Liver (tissue), 9 donors: ENCODE measurements around the gene COL11A2. TPM values are rescaled to one million over a fixed set of nuclear protein-coding genes. Genes with fewer than 3 reads are reported as not detected.

Experiments used
- DNase-seq: peaks from one replicate; pipeline ENCODE4 v3.0.0-alpha.2; 2017; ENCODE audit warnings: low spot score
- H3K27ac ChIP-seq, 2 donors: one replicate each; pipeline ENCODE4 v1.7.0; 2013; ENCODE audit warnings: inconsistent platforms in 2 of 2, low read length in 2 of 2, control low read depth in 1 of 2, low read depth in 1 of 2, mild to moderate bottlenecking in 1 of 2
- H3K27me3 ChIP-seq, 4 donors: one replicate each; pipeline versions ENCODE4 v1.6.1 to v1.7.0; 2013; ENCODE audit warnings: low read length in 3 of 4, inconsistent platforms in 1 of 4, mild to moderate bottlenecking in 1 of 4, moderate library complexity in 1 of 4; ENCODE audit not compliant: control insufficient read depth in 4 of 4, insufficient read depth in 4 of 4
- H3K36me3 ChIP-seq, 4 donors: one replicate each; pipeline versions ENCODE4 v1.6.1 to v1.7.0; 2013; ENCODE audit warnings: low read length in 3 of 4, mild to moderate bottlenecking in 3 of 4, low read depth in 1 of 4, moderate library complexity in 1 of 4; ENCODE audit not compliant: control insufficient read depth in 4 of 4, insufficient read depth in 3 of 4
- H3K4me1 ChIP-seq, 4 donors: one replicate each; pipeline versions ENCODE4 v1.6.1 to v1.7.0; 2013; ENCODE audit warnings: low read length in 3 of 4, mild to moderate bottlenecking in 3 of 4, moderate library complexity in 1 of 4; ENCODE audit not compliant: control insufficient read depth in 4 of 4, insufficient read depth in 4 of 4
- H3K4me3 ChIP-seq, 3 donors: one replicate each; pipeline versions ENCODE4 v1.6.1 to v1.7.0; 2013; ENCODE audit warnings: low read length in 3 of 3, control low read depth in 1 of 3, low read depth in 1 of 3, mild to moderate bottlenecking in 1 of 3
- H3K9ac ChIP-seq, 2 donors: one replicate each; pipeline ENCODE4 v1.7.0; 2013; ENCODE audit warnings: low read length in 2 of 2, mild to moderate bottlenecking in 2 of 2, moderate library complexity in 2 of 2, control low read depth in 1 of 2, low read depth in 1 of 2
- H3K9me3 ChIP-seq, 4 donors: one replicate each; pipeline versions ENCODE4 v1.6.1 to v1.7.0; 2013; ENCODE audit warnings: low read length in 3 of 4; ENCODE audit not compliant: control insufficient read depth in 4 of 4
- EGR1 ChIP-seq, 2 donors: IDR thresholded peaks; 2 replicates each; pipeline ENCODE4 v1.6.1; 2016 to 2018; ENCODE audit warnings: antibody characterized with exemption in 2 of 2, low read depth in 2 of 2
- FOXA1 ChIP-seq: IDR thresholded peaks from 2 replicates; pipeline ENCODE4 v1.6.1; 2016; ENCODE audit warnings: antibody characterized with exemption
- FOXA2 ChIP-seq: IDR thresholded peaks from 2 replicates; pipeline ENCODE4 v1.6.1; 2016; ENCODE audit warnings: antibody characterized with exemption
- GABPA ChIP-seq, 2 donors: IDR thresholded peaks in 1 of 2; conservative IDR thresholded peaks in 1 of 2; 2 replicates each; pipeline ENCODE4 v1.6.1; 2016; ENCODE audit warnings: antibody characterized with exemption in 2 of 2, mild to moderate bottlenecking in 1 of 2, moderate library complexity in 1 of 2
- JUND ChIP-seq, 2 donors: IDR thresholded peaks; 2 replicates each; pipeline ENCODE4 v1.6.1; 2016; ENCODE audit warnings: antibody characterized with exemption in 2 of 2
- NR2F2 ChIP-seq: IDR thresholded peaks from 2 replicates; pipeline ENCODE4 v1.6.1; 2016; ENCODE audit warnings: antibody characterized with exemption
- RAD21 ChIP-seq, 2 donors: IDR thresholded peaks; 2 replicates each; pipeline ENCODE4 v1.6.1; 2016; ENCODE audit warnings: antibody characterized with exemption in 2 of 2, mild to moderate bottlenecking in 2 of 2
- RXRA ChIP-seq, 2 donors: IDR thresholded peaks; 2 replicates each; pipeline ENCODE4 v1.6.1; 2017 to 2018; ENCODE audit warnings: antibody characterized with exemption in 2 of 2, mild to moderate bottlenecking in 1 of 2
- TAF1 ChIP-seq: conservative IDR thresholded peaks from 2 replicates; pipeline ENCODE4 v1.6.1; 2016; ENCODE audit warnings: antibody characterized with exemption, mild to moderate bottlenecking
- WGBS: extraction: QIAGEN DNeasy Blood & Tissue Kit; methylation state at CpG from one replicate; pipeline ENCODE4 v1.1.7; 2013; 5-methylcytosine and 5-hydroxymethylcytosine counted together
- polyA plus RNA-seq, 2 donors: library from polyadenylated mRNA; stranded (reverse) in 1 of 2; unstranded in 1 of 2; fragments of 200-250 nt in 1 of 2; fragments of >200 nt in 1 of 2; fragmentation: Nextera tagmentation in 1 of 2; extraction: Ambion mirVana in 1 of 2; gene quantifications; one replicate each; pipeline versions ENCODE4 v1.2.1 to v1.2.3, GENCODE V29; 2013 to 2015
- total RNA-seq, 2 donors: library from RNA; depleted of rRNA; stranded (reverse); fragments of >200 nt; gene quantifications; one replicate each; pipeline ENCODE4 v1.2.3, GENCODE V29; 2014
- TF ChIP-seq, protein P1 (sequence below): fragments of 150-350 bp; IDR thresholded peaks from 2 replicates; pipeline ENCODE4 v1.5.1; 2017; ENCODE audit warnings: improper control_type of control experiment, low read depth, low read length; ENCODE audit not compliant: missing input control
- TF ChIP-seq, protein P2 (sequence below): IDR thresholded peaks from 2 replicates; pipeline ENCODE4 v1.6.1; 2016; ENCODE audit warnings: antibody characterized with exemption, mild to moderate bottlenecking
- TF ChIP-seq, protein P3 (sequence below): IDR thresholded peaks from 2 replicates; pipeline ENCODE4 v1.6.1; 2016; ENCODE audit warnings: antibody characterized with exemption
- donor health status: healthy.
- donor health status: healthy.
- donor health status: healthy.
- donor health status: healthy.
- donor health status: healthy.

COL11A2 gene
- total and polyA plus RNA-seq, 4 donors, result 0.15 to 0.59 (median 0.27) TPM

DNA sequence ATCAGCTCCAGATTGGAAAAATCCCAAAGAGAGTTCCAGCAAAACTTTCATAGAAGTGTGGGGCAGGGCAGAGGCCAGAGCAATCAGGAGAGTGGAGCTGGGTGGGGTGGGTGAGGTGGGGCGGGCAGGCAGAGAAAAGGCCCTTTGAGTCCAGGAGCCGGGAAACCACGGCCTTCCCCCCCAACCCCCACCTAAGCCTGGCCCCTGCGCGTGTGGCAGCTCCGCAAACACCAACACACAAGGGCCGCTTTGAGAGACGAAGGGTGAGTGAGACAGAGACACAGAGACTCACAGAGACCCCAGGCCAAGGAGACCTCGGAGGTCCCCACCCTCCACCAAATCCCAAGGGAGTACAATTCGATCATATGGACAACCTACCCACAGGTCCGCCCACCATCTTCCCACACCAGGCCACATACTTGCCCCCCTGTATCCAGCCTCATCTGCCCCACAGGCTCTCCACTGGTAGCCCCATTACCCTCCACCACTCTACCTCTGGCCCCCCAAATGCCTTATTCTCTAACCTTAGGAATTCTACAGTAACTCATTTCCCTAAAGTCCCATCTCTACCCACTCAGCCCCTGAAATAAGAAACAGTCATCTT, 1.7 kb downstream of the COL11A2 start:
- TF ChIP-seq NR2F2, result no peak
- TF ChIP-seq JUND (IDR thresholded peaks at IDR 0.05), result no peak
- TF ChIP-seq EGR1 (IDR thresholded peaks at IDR 0.05; ENCODE audit: low read depth in 2 of 2), result no peak
- no peak for TF ChIP-seq FOXA1
- no peak for TF ChIP-seq RXRA (IDR thresholded peaks at IDR 0.05)
- TF ChIP-seq, protein P1, sequence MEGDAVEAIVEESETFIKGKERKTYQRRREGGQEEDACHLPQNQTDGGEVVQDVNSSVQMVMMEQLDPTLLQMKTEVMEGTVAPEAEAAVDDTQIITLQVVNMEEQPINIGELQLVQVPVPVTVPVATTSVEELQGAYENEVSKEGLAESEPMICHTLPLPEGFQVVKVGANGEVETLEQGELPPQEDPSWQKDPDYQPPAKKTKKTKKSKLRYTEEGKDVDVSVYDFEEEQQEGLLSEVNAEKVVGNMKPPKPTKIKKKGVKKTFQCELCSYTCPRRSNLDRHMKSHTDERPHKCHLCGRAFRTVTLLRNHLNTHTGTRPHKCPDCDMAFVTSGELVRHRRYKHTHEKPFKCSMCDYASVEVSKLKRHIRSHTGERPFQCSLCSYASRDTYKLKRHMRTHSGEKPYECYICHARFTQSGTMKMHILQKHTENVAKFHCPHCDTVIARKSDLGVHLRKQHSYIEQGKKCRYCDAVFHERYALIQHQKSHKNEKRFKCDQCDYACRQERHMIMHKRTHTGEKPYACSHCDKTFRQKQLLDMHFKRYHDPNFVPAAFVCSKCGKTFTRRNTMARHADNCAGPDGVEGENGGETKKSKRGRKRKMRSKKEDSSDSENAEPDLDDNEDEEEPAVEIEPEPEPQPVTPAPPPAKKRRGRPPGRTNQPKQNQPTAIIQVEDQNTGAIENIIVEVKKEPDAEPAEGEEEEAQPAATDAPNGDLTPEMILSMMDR, result no peak
- TF ChIP-seq RAD21 (IDR thresholded peaks at IDR 0.05), result no peak
- no peak for TF ChIP-seq GABPA (IDR thresholded peaks at IDR 0.05 in 1 of 2, conservative IDR thresholded peaks at IDR 0.05 in 1 of 2)
- TF ChIP-seq, protein P2, sequence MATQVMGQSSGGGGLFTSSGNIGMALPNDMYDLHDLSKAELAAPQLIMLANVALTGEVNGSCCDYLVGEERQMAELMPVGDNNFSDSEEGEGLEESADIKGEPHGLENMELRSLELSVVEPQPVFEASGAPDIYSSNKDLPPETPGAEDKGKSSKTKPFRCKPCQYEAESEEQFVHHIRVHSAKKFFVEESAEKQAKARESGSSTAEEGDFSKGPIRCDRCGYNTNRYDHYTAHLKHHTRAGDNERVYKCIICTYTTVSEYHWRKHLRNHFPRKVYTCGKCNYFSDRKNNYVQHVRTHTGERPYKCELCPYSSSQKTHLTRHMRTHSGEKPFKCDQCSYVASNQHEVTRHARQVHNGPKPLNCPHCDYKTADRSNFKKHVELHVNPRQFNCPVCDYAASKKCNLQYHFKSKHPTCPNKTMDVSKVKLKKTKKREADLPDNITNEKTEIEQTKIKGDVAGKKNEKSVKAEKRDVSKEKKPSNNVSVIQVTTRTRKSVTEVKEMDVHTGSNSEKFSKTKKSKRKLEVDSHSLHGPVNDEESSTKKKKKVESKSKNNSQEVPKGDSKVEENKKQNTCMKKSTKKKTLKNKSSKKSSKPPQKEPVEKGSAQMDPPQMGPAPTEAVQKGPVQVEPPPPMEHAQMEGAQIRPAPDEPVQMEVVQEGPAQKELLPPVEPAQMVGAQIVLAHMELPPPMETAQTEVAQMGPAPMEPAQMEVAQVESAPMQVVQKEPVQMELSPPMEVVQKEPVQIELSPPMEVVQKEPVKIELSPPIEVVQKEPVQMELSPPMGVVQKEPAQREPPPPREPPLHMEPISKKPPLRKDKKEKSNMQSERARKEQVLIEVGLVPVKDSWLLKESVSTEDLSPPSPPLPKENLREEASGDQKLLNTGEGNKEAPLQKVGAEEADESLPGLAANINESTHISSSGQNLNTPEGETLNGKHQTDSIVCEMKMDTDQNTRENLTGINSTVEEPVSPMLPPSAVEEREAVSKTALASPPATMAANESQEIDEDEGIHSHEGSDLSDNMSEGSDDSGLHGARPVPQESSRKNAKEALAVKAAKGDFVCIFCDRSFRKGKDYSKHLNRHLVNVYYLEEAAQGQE, result no peak
- TF ChIP-seq FOXA2, result no peak
- TF ChIP-seq TAF1, result no peak
- TF ChIP-seq, protein P3, sequence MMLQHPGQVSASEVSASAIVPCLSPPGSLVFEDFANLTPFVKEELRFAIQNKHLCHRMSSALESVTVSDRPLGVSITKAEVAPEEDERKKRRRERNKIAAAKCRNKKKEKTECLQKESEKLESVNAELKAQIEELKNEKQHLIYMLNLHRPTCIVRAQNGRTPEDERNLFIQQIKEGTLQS, result no peak
- Histone ChIP-seq H3K9me3 (no peaks in the 10 kb centered on the region), H3K4me1 (peaks cover 0 to 18% (median 4%) of the 10 kb centered on the region in 4 donors), H3K9ac (peak overlapping the region in 1 of 2 donors; percentile 16), H3K4me3 (no peak overlapping the region), H3K36me3 (peaks cover 0 to 15% (median 15%) of the 10 kb centered on the region in 4 donors), H3K27ac (no peak overlapping the region), H3K27me3 (no peaks in the 10 kb centered on the region)
- WGBS, result 92% methylated on average over 11 of the region's 11 CpGs
- DNase-seq, result no peak

DNA sequence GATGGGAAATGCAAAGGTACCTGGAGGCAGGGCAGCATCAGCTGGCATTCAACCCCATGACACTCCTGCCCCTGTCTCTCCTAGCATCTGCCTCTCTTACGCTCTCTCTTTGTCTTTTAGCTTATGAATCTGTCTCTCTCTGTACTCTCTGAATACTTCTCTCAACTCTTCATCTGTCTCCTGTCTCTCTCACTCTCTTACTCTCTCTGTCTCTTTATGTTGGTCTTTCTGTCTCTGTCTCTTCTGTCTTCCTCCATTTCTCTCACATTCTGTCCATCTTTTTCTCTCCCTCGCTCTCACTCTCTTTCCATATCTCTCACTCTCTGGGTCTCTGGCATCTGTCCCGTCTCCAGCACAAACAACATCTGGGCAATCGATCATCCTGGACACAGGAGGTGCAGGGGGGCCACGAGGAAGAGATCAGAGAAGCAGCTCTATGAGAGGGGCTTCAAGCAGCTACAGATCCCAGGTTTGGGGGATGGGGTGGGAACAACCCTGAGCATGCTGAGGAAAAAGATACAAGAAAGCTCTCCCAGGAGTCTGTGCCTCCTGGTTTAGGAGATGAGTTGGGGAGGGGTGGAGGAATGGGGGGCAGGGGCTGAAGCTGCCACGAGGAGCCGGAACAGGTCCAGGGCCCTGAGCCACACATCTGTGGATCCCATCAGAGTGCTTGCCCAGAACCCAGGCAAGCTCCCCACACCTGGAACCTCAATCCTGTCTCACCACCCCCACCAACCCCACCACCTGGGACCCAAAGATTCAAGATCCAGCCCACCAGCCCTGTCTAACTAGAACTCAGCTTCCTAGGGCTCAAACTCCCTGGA, 2.4 kb downstream of the COL11A2 start:
- Histone ChIP-seq H3K36me3 (peaks cover 0 to 9% (median 7%) of the 10 kb centered on the region in 4 donors), H3K9ac (no peak overlapping the region), H3K9me3 (no peaks in the 10 kb centered on the region), H3K27ac (no peak overlapping the region), H3K4me3 (no peak overlapping the region), H3K4me1 (peaks cover 0 to 10% (median 2%) of the 10 kb centered on the region in 4 donors), H3K27me3 (no peaks in the 10 kb centered on the region)
- no peak for DNase-seq
- 73% methylated on average over 7 of the region's 7 CpGs for WGBS
- TF ChIP-seq, protein P3, result no peak
- TF ChIP-seq RXRA (IDR thresholded peaks at IDR 0.05) (no peak), JUND (IDR thresholded peaks at IDR 0.05) (no peak)
- TF ChIP-seq, protein P2, result no peak
